H9 (cell line): ENCODE results near the gene FBXL7. TPM values are rescaled to one million over a fixed set of nuclear protein-coding genes. Genes with fewer than 3 reads are reported as not detected.

ENCODE experiments used
- DNase-seq: peaks from one replicate; pipeline ENCODE4 v3.0.0-alpha.2; 2017
- H2AFZ ChIP-seq: one replicate; pipeline ENCODE4 v1.6.1; 2013; ENCODE audit warnings: mild to moderate bottlenecking, low read length, control low read depth, moderate library complexity
- H2AK5ac ChIP-seq: 2 replicates; pipeline ENCODE4 v1.6.1; 2013; ENCODE audit warnings: low read length, control low read depth, mixed read lengths; ENCODE audit not compliant: insufficient read length
- H2BK120ac ChIP-seq: one replicate; pipeline ENCODE4 v1.6.1; 2013; ENCODE audit warnings: low read depth, mild to moderate bottlenecking, low read length, control low read depth, inconsistent platforms; ENCODE audit not compliant: poor library complexity, severe bottlenecking
- H2BK12ac ChIP-seq: 2 replicates; pipeline ENCODE4 v1.6.1; 2013; ENCODE audit warnings: low read length, control low read depth, mixed read lengths, low read depth; ENCODE audit not compliant: insufficient read length
- H2BK15ac ChIP-seq: 2 replicates; pipeline ENCODE4 v1.6.1; 2013; ENCODE audit warnings: low read depth, low read length, control low read depth
- H2BK20ac ChIP-seq: one replicate; pipeline ENCODE4 v1.6.1; 2013; ENCODE audit warnings: low read depth, mild to moderate bottlenecking, low read length, control low read depth, inconsistent platforms; ENCODE audit not compliant: poor library complexity, severe bottlenecking
- H2BK5ac ChIP-seq: 2 replicates; pipeline ENCODE4 v1.6.1; 2013; ENCODE audit warnings: low read length, control low read depth, mixed read lengths; ENCODE audit not compliant: insufficient read length
- H3K14ac ChIP-seq: 2 replicates; pipeline ENCODE4 v1.6.1; 2013; ENCODE audit warnings: low read length, control low read depth; ENCODE audit not compliant: insufficient read depth
- H3K18ac ChIP-seq: 2 replicates; pipeline ENCODE4 v1.6.1; 2013; ENCODE audit warnings: low read depth, mild to moderate bottlenecking, mixed read lengths, low read length, control low read depth; ENCODE audit not compliant: insufficient read length
- H3K23ac ChIP-seq: 2 replicates; pipeline ENCODE4 v1.6.1; 2013; ENCODE audit warnings: low read length, control low read depth, mixed read lengths, low read depth; ENCODE audit not compliant: insufficient read length
- H3K23me2 ChIP-seq: 2 replicates; pipeline ENCODE4 v1.6.1; 2013; ENCODE audit warnings: low read depth, mild to moderate bottlenecking, mixed read lengths, low read length, control low read depth; ENCODE audit not compliant: insufficient read length, poor library complexity, severe bottlenecking
- H3K27ac ChIP-seq: 2 replicates; pipeline ENCODE4 v1.5.1; 2013; ENCODE audit warnings: low read length, control low read depth, mixed read lengths, low read depth; ENCODE audit not compliant: insufficient read length
- H3K27me3 ChIP-seq: 2 replicates; pipeline ENCODE4 v1.6.1; 2013; ENCODE audit warnings: low read length, control low read depth, inconsistent platforms; ENCODE audit not compliant: insufficient read depth
- H3K4ac ChIP-seq: 2 replicates; pipeline ENCODE4 v1.6.1; 2013; ENCODE audit warnings: low read depth, mild to moderate bottlenecking, control low read depth, inconsistent platforms, low read length, moderate library complexity
- H3K4me1 ChIP-seq: 2 replicates; pipeline ENCODE4 v1.6.1; 2013; ENCODE audit warnings: low read length, control low read depth, inconsistent platforms; ENCODE audit not compliant: insufficient read depth
- H3K4me2 ChIP-seq: 2 replicates; pipeline ENCODE4 v1.6.1; 2013; ENCODE audit warnings: low read length, control low read depth, mixed read lengths; ENCODE audit not compliant: insufficient read length, insufficient read depth
- H3K56ac ChIP-seq: 2 replicates; pipeline ENCODE4 v1.6.1; 2013; ENCODE audit warnings: low read depth, mild to moderate bottlenecking, mixed read lengths, low read length, control low read depth; ENCODE audit not compliant: insufficient read length
- H3K79me1 ChIP-seq: 2 replicates; pipeline ENCODE4 v1.6.1; 2013; ENCODE audit warnings: low read depth, mild to moderate bottlenecking, moderate library complexity, low read length, control low read depth, inconsistent platforms; ENCODE audit not compliant: insufficient read depth, poor library complexity, severe bottlenecking
- H3K79me2 ChIP-seq: 2 replicates; pipeline ENCODE4 v1.6.1; 2013; ENCODE audit warnings: low read length, control low read depth, inconsistent platforms; ENCODE audit not compliant: insufficient read depth
- H3K9ac ChIP-seq: 2 replicates; pipeline ENCODE4 v1.6.1; 2013; ENCODE audit warnings: low read length, control low read depth, mixed read lengths; ENCODE audit not compliant: insufficient read length; ENCODE audit errors: extremely low read depth
- H3K9me3 ChIP-seq: one replicate; pipeline ENCODE4 v1.6.1; 2013; ENCODE audit warnings: low read depth, low read length, inconsistent platforms; ENCODE audit not compliant: control insufficient read depth
- H3T11ph ChIP-seq: one replicate; pipeline ENCODE4 v1.6.1; 2013; ENCODE audit warnings: mild to moderate bottlenecking, low read length, control low read depth, inconsistent platforms
- H4K20me1 ChIP-seq: one replicate; pipeline ENCODE4 v1.6.1; 2013; ENCODE audit not compliant: control insufficient read depth, insufficient read length, insufficient read depth
- H4K5ac ChIP-seq: 2 replicates; pipeline ENCODE4 v1.6.1; 2013; ENCODE audit warnings: low read depth, mild to moderate bottlenecking, mixed read lengths, low read length, control low read depth; ENCODE audit not compliant: insufficient read length
- H4K8ac ChIP-seq: replicated peaks from 2 replicates; pipeline ENCODE4 v1.6.1; 2013; ENCODE audit warnings: low read length, control low read depth, mixed read lengths, low read depth; ENCODE audit not compliant: insufficient read length
- H4K91ac ChIP-seq: 2 replicates; pipeline ENCODE4 v1.6.1; 2013; ENCODE audit warnings: low read depth, mild to moderate bottlenecking, moderate library complexity, mixed read lengths, low read length, control low read depth; ENCODE audit not compliant: insufficient read length
- H3K27ac Mint-ChIP-seq, 3 experiments: 2 replicates in 2 of 3; 3 replicates in 1 of 3; pipeline ENCODE4 v1.8.0; 2020 to 2021; ENCODE audit warnings: mixed read lengths in 3 of 3, mild to moderate bottlenecking in 1 of 3, moderate library complexity in 1 of 3
- H3K27me3 Mint-ChIP-seq: 2 replicates; pipeline ENCODE4 v1.8.0; 2021; ENCODE audit warnings: low read depth, mild to moderate bottlenecking, moderate library complexity, mixed read lengths
- H3K36me3 Mint-ChIP-seq, 3 experiments: 2 replicates in 2 of 3; 3 replicates in 1 of 3; pipeline ENCODE4 v1.8.0; 2020 to 2021; ENCODE audit warnings: low read depth in 3 of 3, mixed read lengths in 3 of 3; ENCODE audit not compliant: insufficient read depth in 1 of 3
- H3K4me1 Mint-ChIP-seq, 2 experiments: 2 replicates each; pipeline ENCODE4 v1.8.0; 2020; ENCODE audit warnings: mixed read lengths in 2 of 2
- H3K4me3 Mint-ChIP-seq, 2 experiments: 2 replicates in 1 of 2; 3 replicates in 1 of 2; pipeline ENCODE4 v1.8.0; 2020 to 2021; ENCODE audit warnings: mild to moderate bottlenecking in 2 of 2, mixed read lengths in 2 of 2, moderate library complexity in 1 of 2
- H3K9me3 Mint-ChIP-seq, 2 experiments: 2 replicates in 1 of 2; 3 replicates in 1 of 2; pipeline ENCODE4 v1.8.0; 2020; ENCODE audit warnings: mild to moderate bottlenecking in 2 of 2, mixed read lengths in 2 of 2, moderate library complexity in 1 of 2
- WGBS: extraction: QIAGEN DNeasy Blood & Tissue Kit; methylation state at CpG from one replicate; pipeline ENCODE4 v1.1.7; 2013; ENCODE audit warnings: missing lambda C conversion rate, low lambda C conversion rate, mixed read lengths; ENCODE audit not compliant: insufficient read length; ENCODE audit errors: extremely low coverage; 5-methylcytosine and 5-hydroxymethylcytosine counted together
- total RNA-seq: library from RNA; stranded (reverse); gene quantifications from 2 replicates; pipeline ENCODE4 v1.2.1, GENCODE V29; 2021
- TF ChIP-seq, protein P1 (sequence below): fragments of 200-600 bp; sonication (generic); conservative IDR thresholded peaks from 3 replicates; pipeline ENCODE4 v1.8.0; 2021; ENCODE audit warnings: antibody characterized with exemption, mild to moderate bottlenecking

The FBXL7 gene
- total RNA-seq, 1 experiment from 2014 or later = 14.6 TPM

DNA sequence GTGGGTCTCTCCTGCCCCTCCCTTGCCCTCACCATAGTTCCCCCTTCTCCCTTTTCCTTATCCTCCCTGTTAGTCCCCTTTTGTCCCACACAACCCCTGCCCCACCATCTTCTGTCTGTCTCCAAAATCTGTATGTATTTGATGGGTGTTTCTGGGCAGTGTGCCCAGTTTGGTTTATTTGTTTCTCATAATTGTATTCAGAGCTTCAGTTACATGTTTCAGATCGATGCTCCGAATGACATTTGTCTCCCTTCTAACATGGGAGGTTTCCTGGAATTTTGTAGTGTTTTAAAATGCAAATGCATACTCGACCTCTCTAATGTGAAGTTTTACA lies 22.2 kb downstream of the FBXL7 start:
- Histone ChIP-seq H3K79me2 (peaks cover 2% of the 10 kb centered on the region; the same call in 1 of the 2 replicates), H3K4me1 (peaks cover 2% of the 10 kb centered on the region; the same call in 1 of the 2 replicates), H3K9ac (no peak overlapping the region), H2BK5ac (no peak overlapping the region), H2AK5ac (no peak overlapping the region), H3K27me3 (no peaks in the 10 kb centered on the region), H3K23me2 (no peaks in the 10 kb centered on the region), H4K91ac (no peak overlapping the region), H2BK120ac (no peak overlapping the region), H3K56ac (no peak overlapping the region), H3K9me3 (no peaks in the 10 kb centered on the region), H3T11ph (no peak overlapping the region), H3K18ac (no peak overlapping the region), H2BK15ac (no peak overlapping the region), H4K20me1 (no peaks in the 10 kb centered on the region), H2BK12ac (no peak overlapping the region), H3K27ac (no peak overlapping the region), H3K79me1 (no peaks in the 10 kb centered on the region), H3K23ac (no peak overlapping the region), H3K14ac (no peak overlapping the region), H4K5ac (no peak overlapping the region), H2AFZ (no peak overlapping the region), H3K4me2 (no peak overlapping the region), H2BK20ac (no peak overlapping the region), H4K8ac (no peak overlapping the region), H3K4ac (no peak overlapping the region)
- TF ChIP-seq, protein P1, sequence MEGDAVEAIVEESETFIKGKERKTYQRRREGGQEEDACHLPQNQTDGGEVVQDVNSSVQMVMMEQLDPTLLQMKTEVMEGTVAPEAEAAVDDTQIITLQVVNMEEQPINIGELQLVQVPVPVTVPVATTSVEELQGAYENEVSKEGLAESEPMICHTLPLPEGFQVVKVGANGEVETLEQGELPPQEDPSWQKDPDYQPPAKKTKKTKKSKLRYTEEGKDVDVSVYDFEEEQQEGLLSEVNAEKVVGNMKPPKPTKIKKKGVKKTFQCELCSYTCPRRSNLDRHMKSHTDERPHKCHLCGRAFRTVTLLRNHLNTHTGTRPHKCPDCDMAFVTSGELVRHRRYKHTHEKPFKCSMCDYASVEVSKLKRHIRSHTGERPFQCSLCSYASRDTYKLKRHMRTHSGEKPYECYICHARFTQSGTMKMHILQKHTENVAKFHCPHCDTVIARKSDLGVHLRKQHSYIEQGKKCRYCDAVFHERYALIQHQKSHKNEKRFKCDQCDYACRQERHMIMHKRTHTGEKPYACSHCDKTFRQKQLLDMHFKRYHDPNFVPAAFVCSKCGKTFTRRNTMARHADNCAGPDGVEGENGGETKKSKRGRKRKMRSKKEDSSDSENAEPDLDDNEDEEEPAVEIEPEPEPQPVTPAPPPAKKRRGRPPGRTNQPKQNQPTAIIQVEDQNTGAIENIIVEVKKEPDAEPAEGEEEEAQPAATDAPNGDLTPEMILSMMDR = no peak
- no CpG with 5 or more reads among the region's 3 CpGs for WGBS
- no peaks in the 10 kb centered on the region for H3K9me3 Mint-ChIP-seq
- no peaks in the 10 kb centered on the region for H3K27me3 Mint-ChIP-seq
- no peak for DNase-seq
- H3K27ac Mint-ChIP-seq = peak overlapping the region in 2 of 3 experiments; percentile 9 to 25; a peak in 2 of 7 replicates
- H3K4me1 Mint-ChIP-seq = peaks cover 21 to 24% of the 10 kb centered on the region in 2 experiments
- peaks cover 0 to 2% (median 0%) of the 10 kb centered on the region in 3 experiments; a peak in 3 of 7 replicates for H3K36me3 Mint-ChIP-seq
- H3K4me3 Mint-ChIP-seq = no peak overlapping the region
